ENCODE data around the gene BSDC1. TPM values are rescaled to one million over a fixed set of nuclear protein-coding genes. Genes with fewer than 3 reads are reported as not detected.

The BSDC1 gene
- total and polyA plus RNA-seq, 2 of the 13 experiments (the other 11 are each of a cell fraction or from before 2014, with no cell fraction given), result 40.3 to 64.2 TPM

GRCh38 chr1:32345289-32345827 lies 48.9 kb downstream of the BSDC1 start (continued):
- TF ChIP-seq ZBTB42 (CRISPR knock-in tag; IDR thresholded peaks at IDR 0.05) (no peak), ZNF816 (CRISPR knock-in tag; IDR thresholded peaks at IDR 0.05; ENCODE audit: borderline replicate concordance) (no peak), NFIB (CRISPR knock-in tag; IDR thresholded peaks at IDR 0.05; ENCODE audit: borderline replicate concordance) (no peak), RXRB (CRISPR knock-in tag; IDR thresholded peaks at IDR 0.05; ENCODE audit: borderline replicate concordance) (peak; percentile 45), PAWR (CRISPR knock-in tag; IDR thresholded peaks at IDR 0.05; ENCODE audit: borderline replicate concordance) (no peak), NRL (CRISPR knock-in tag; IDR thresholded peaks at IDR 0.05; ENCODE audit: borderline replicate concordance) (no peak), SRF (IDR thresholded peaks at IDR 0.05; ENCODE audit: low read depth, low read length) (no peak), KLF12 (CRISPR knock-in tag; IDR thresholded peaks at IDR 0.05; ENCODE audit: borderline replicate concordance) (no peak), PAXIP1 (CRISPR knock-in tag; conservative IDR thresholded peaks at IDR 0.05) (0 out of 2 replicates have a peak, but pooled peaks have one; percentile 34), ARID3A (IDR thresholded peaks at IDR 0.05; ENCODE audit: low read depth, low read length) (no peak), ZNF589 (CRISPR knock-in tag; conservative IDR thresholded peaks at IDR 0.05) (no peak), CHD2 (IDR thresholded peaks at IDR 0.05; ENCODE audit: low read depth, low read length) (no peak), ZNF501 (CRISPR knock-in tag; IDR thresholded peaks at IDR 0.05) (no peak), TRAFD1 (CRISPR knock-in tag; IDR thresholded peaks at IDR 0.05; ENCODE audit: borderline replicate concordance) (no peak), MXI1 (IDR thresholded peaks at IDR 0.05; ENCODE audit: borderline replicate concordance, low read depth, low read length) (no peak), ZNF644 (CRISPR knock-in tag; IDR thresholded peaks at IDR 0.05; ENCODE audit: low read depth) (no peak), DPF2 (CRISPR knock-in tag; IDR thresholded peaks at IDR 0.05; ENCODE audit: borderline replicate concordance, low read depth) (peak; percentile 53; the same call in 1 of the 2 replicates), ZC3H13 (CRISPR knock-in tag; IDR thresholded peaks at IDR 0.05) (0 out of 2 replicates have a peak, but pooled peaks have one; percentile 36)
- TF ChIP-seq, protein P1, sequence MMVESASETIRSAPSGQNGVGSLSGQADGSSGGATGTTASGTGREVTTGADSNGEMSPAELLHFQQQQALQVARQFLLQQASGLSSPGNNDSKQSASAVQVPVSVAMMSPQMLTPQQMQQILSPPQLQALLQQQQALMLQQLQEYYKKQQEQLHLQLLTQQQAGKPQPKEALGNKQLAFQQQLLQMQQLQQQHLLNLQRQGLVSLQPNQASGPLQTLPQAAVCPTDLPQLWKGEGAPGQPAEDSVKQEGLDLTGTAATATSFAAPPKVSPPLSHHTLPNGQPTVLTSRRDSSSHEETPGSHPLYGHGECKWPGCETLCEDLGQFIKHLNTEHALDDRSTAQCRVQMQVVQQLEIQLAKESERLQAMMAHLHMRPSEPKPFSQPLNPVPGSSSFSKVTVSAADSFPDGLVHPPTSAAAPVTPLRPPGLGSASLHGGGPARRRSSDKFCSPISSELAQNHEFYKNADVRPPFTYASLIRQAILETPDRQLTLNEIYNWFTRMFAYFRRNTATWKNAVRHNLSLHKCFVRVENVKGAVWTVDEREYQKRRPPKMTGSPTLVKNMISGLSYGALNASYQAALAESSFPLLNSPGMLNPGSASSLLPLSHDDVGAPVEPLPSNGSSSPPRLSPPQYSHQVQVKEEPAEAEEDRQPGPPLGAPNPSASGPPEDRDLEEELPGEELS (CRISPR knock-in tag; IDR thresholded peaks at IDR 0.05), result peak; percentile 62
- TF ChIP-seq, protein P2, sequence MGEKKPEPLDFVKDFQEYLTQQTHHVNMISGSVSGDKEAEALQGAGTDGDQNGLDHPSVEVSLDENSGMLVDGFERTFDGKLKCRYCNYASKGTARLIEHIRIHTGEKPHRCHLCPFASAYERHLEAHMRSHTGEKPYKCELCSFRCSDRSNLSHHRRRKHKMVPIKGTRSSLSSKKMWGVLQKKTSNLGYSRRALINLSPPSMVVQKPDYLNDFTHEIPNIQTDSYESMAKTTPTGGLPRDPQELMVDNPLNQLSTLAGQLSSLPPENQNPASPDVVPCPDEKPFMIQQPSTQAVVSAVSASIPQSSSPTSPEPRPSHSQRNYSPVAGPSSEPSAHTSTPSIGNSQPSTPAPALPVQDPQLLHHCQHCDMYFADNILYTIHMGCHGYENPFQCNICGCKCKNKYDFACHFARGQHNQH (CRISPR knock-in tag; IDR thresholded peaks at IDR 0.05), result peak; percentile 31; the same call in 1 of the 2 replicates

Data from HepG2 (cell line).